Esophagus muscularis mucosa (tissue), 4 donors: ENCODE data around the gene DNAJA4. TPM values are rescaled to one million over a fixed set of nuclear protein-coding genes. Genes with fewer than 3 reads are reported as not detected.

Experiments
- DNase-seq: peaks from one replicate; pipeline ENCODE4 v3.0.0-alpha.2; 2017; ENCODE audit errors: extremely low spot score
- H3K27ac ChIP-seq, 4 donors: fragments of 200-600 bp; sonication (generic); replicated peaks in 1 of 4; 1 replicate in 3 of 4; 2 replicates in 1 of 4; pipeline ENCODE4 v1.5.1; 2016 to 2019; ENCODE audit warnings: mild to moderate bottlenecking in 1 of 4
- H3K27me3 ChIP-seq, 4 donors: fragments of 200-600 bp; sonication (generic); one replicate each; pipeline versions ENCODE4 v1.5.1 to v1.6.0; 2016 to 2019
- H3K36me3 ChIP-seq, 4 donors: fragments of 200-600 bp; sonication (generic); one replicate each; pipeline ENCODE4 v1.5.1; 2016 to 2019
- H3K4me1 ChIP-seq, 4 donors: fragments of 200-600 bp; sonication (generic); one replicate each; pipeline ENCODE4 v1.5.1; 2016 to 2019
- H3K4me3 ChIP-seq, 4 donors: fragments of 200-600 bp; sonication (generic); 1 replicate in 2 of 4; 2 replicates in 2 of 4; pipeline ENCODE4 v1.5.1; 2016 to 2019; ENCODE audit warnings: mild to moderate bottlenecking in 4 of 4, moderate library complexity in 1 of 4
- H3K9me3 ChIP-seq, 4 donors: fragments of 200-600 bp; sonication (generic); 1 replicate in 3 of 4; 2 replicates in 1 of 4; pipeline ENCODE4 v1.5.1; 2016 to 2019
- EP300 ChIP-seq: sonication (generic); formaldehyde crosslinking; IDR thresholded peaks from one replicate; pipeline ENCODE4 v1.6.1; 2017; ENCODE audit warnings: antibody characterized with exemption
- POLR2A ChIP-seq: fragments of 450-650 bp; IDR thresholded peaks from one replicate; pipeline ENCODE4 v1.6.1; 2017; ENCODE audit warnings: antibody characterized with exemption, moderate library complexity, mild to moderate bottlenecking, low read depth
- POLR2AphosphoS5 ChIP-seq, 2 donors: sonication (generic); formaldehyde crosslinking; IDR thresholded peaks; one replicate each; pipeline ENCODE4 v1.6.1; 2017; ENCODE audit warnings: antibody characterized with exemption in 2 of 2
- WGBS: methylation state at CpG from one replicate; pipeline ENCODE4 v1.1.5; 2018; 5-methylcytosine and 5-hydroxymethylcytosine counted together
- intact Hi-C: fragments of 100-400 bp; cut with DNase I; formaldehyde crosslinking; loops from one replicate; pipeline ENCODE4 v1.15.1; 2023
- total RNA-seq, 4 donors: library from RNA; depleted of rRNA; stranded (reverse); fragments of >200 nt; gene quantifications; one replicate each; pipeline versions ENCODE4 v1.1.0 to v1.2.1, GENCODE V29; 2016
- TF ChIP-seq, protein P1 (sequence below), 3 experiments: fragments of 200-600 bp in 2 of 3; fragments of 450-650 bp in 1 of 3; sonication (generic) in 2 of 3; IDR thresholded peaks; one replicate each; pipeline ENCODE4 v1.5.1; 2017 to 2019; ENCODE audit warnings: antibody characterized with exemption in 3 of 3, mild to moderate bottlenecking in 2 of 3, moderate library complexity in 1 of 3

DNAJA4 gene
- total RNA-seq, 4 donors from 2014 or later: 11.8 to 23.5 (median 15.8) TPM

DNA sequence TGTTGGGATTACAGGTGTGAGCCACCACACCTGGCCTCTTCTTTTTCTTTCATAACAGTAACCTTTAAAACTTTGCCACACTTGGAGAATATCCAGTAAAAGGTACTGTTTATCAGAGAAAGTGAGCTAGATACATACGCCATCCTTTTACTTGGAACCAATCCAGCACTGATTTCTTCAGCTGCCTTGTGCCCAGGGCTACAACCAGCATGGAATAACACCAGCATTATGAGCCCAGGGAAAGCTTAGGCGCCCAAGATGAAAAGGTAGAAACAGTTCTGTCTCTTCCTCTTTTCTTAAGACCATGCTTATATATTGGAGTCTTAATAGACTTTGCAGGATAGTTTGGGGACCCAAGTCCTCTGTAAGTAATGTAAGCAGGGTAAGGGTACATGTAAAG lies 26.7 kb downstream of the DNAJA4 start:
- H3K4me3 ChIP-seq: no peak overlapping the region
- H3K27ac ChIP-seq: no peak overlapping the region
- 50% methylated on average over 2 of the region's 2 CpGs for WGBS
- TF ChIP-seq POLR2A (no peak), POLR2AphosphoS5 (IDR thresholded peaks at IDR 0.05) (no peak), EP300 (no peak)
- TF ChIP-seq, protein P1, sequence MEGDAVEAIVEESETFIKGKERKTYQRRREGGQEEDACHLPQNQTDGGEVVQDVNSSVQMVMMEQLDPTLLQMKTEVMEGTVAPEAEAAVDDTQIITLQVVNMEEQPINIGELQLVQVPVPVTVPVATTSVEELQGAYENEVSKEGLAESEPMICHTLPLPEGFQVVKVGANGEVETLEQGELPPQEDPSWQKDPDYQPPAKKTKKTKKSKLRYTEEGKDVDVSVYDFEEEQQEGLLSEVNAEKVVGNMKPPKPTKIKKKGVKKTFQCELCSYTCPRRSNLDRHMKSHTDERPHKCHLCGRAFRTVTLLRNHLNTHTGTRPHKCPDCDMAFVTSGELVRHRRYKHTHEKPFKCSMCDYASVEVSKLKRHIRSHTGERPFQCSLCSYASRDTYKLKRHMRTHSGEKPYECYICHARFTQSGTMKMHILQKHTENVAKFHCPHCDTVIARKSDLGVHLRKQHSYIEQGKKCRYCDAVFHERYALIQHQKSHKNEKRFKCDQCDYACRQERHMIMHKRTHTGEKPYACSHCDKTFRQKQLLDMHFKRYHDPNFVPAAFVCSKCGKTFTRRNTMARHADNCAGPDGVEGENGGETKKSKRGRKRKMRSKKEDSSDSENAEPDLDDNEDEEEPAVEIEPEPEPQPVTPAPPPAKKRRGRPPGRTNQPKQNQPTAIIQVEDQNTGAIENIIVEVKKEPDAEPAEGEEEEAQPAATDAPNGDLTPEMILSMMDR (IDR thresholded peaks at IDR 0.05): no peak
- intact Hi-C loops: no loop called here
- no peaks in the 10 kb centered on the region for H3K4me1 ChIP-seq
- no peaks in the 10 kb centered on the region for H3K27me3 ChIP-seq
- peaks cover 27 to 92% (median 82%) of the 10 kb centered on the region in 4 donors for H3K36me3 ChIP-seq
- H3K9me3 ChIP-seq: no peaks in the 10 kb centered on the region
- DNase-seq: no peak

DNA sequence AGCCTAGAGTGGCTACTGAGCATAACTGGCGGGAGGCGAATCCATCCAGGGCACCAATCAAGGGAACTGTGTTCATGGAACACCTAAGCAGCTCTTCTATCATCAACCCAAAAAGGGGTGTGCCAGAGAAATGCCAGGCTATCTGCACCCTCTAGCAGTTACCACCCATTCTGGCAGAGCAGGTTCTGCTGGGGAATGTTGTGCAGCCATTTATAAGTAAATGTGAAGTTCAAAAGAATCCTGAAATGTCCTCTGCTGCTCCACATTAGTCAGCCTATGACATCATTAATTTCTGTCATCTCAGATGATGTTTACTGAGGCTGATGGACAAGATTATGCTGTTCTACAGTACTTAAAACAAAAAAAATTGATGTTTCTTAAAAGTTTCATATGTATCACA lies 27.3 kb downstream of the DNAJA4 start:
- TF ChIP-seq EP300 (no peak), POLR2A (no peak), POLR2AphosphoS5 (IDR thresholded peaks at IDR 0.05) (no peak)
- TF ChIP-seq, protein P1 (IDR thresholded peaks at IDR 0.05): no peak
- Histone ChIP-seq H3K4me3 (no peak overlapping the region), H3K36me3 (peaks cover 23 to 85% (median 76%) of the 10 kb centered on the region in 4 donors), H3K27me3 (no peaks in the 10 kb centered on the region), H3K9me3 (no peaks in the 10 kb centered on the region), H3K4me1 (no peaks in the 10 kb centered on the region), H3K27ac (no peak overlapping the region)
- 100% methylated on average over 2 of the region's 2 CpGs for WGBS
- no peak for DNase-seq
- intact Hi-C loops: no loop called here

DNA sequence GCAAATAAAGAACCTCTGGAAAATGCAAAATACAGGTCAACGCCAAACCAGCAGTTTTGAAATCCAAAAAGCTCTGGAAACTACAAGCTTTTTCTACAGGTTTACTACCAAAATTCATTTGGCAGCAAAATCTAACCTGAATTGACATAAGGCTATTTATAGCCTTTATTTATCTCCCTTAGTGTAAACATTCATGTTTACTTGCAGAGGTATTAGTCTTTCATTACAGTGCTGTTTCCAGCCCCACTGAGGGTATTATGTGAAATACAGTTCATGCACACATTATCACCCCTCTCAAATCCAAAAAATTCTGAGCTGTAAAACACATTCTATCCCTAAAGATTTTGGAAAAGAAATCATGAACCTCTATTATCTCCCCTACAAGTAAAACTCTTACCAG lies 27.9 kb downstream of the DNAJA4 start:
- no peak for DNase-seq
- H3K9me3 ChIP-seq: no peaks in the 10 kb centered on the region
- no peaks in the 10 kb centered on the region for H3K27me3 ChIP-seq
- H3K4me1 ChIP-seq: peaks cover 0 to 5% (median 0%) of the 10 kb centered on the region in 4 donors
- TF ChIP-seq POLR2AphosphoS5 (IDR thresholded peaks at IDR 0.05) (no peak), EP300 (no peak), POLR2A (no peak)
- TF ChIP-seq, protein P1 (IDR thresholded peaks at IDR 0.05): no peak
- WGBS: 62% methylated on average over 1 of the region's 1 CpG
- intact Hi-C loops: no loop called here
- H3K4me3 ChIP-seq: no peak overlapping the region
- H3K36me3 ChIP-seq: peaks cover 18 to 80% (median 71%) of the 10 kb centered on the region in 4 donors
- H3K27ac ChIP-seq: no peak overlapping the region

DNA sequence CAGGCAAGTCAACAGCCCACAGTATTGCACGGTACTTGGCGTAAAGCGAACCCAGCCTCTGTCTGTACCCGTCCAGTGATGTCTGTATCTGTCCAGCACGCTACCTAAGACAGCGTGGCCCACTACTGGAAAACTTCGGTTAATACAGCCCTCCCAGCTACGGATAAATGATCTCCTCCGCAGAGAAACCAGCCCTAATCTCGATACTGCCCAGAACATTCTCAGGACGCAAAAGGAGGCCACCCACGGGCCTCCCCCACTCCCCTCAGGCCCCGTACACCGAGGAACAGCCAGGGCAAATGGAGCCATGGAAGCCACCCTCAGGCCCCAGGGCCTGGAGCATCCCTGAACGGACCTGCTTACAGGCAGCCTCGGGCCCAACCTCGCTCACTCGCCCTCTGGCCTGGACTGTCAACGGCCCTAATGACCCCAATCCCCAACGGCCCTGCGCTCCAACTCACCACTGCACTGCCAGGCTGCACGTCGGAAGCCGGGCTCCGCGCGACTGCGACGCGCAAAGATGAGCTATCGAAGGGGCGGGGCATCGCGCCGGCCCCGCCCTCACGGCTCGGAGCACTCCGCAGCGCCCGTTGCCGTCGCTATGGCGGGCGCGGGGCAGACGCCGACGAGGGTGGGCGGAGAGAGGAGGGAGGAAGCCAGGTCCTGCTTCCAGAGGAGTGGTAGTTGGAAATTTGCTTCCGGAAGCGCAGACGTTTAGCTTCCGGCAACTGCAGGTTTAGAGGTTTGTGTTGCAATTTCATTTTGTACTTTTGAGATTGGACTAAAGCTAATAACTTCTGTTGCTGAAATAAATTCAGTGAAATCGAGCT lies 35.0 kb downstream of the DNAJA4 start, which contains the start of gene SKIC8:
Gene SKIC8 (minus strand): TSS at position 509 of the 830 bp plus-strand sequence. CDS start 3,923 bp downstream, outside the sequence.
- peak within 1 kb of the TSS; percentile 77 to 95 (median 78) for H3K4me3 ChIP-seq
- 2% methylated on average over 19 of the region's 55 CpGs for WGBS
- intact Hi-C loops: no loop called here
- DNase-seq: peak; percentile 95
- TF ChIP-seq POLR2AphosphoS5 (IDR thresholded peaks at IDR 0.05): peak; percentile 96
- TF ChIP-seq POLR2A: peak; percentile 56
- TF ChIP-seq, protein P1 (IDR thresholded peaks at IDR 0.05): no peak
- no peaks in the 10 kb centered on the region for H3K9me3 ChIP-seq
- peaks cover 0 to 11% (median 4%) of the 10 kb centered on the region in 4 donors for H3K27me3 ChIP-seq
- peaks cover 0 to 15% (median 10%) of the 10 kb centered on the region in 4 donors for H3K36me3 ChIP-seq
- H3K4me1 ChIP-seq: peaks cover 15 to 25% (median 20%) of the 10 kb centered on the region in 4 donors
- H3K27ac ChIP-seq: peak within 1 kb of the TSS; percentile 79 to 89 (median 82)
